ENCODE data around the gene SMIM8.
A peak's percentile ranks its signal among the peaks of the same experiment; 100 is the strongest.

SMIM8 gene

GRCh38 chr6:87279196-87279595 lies 43.2 kb upstream of the SMIM8 start:
- Histone ChIP-seq H4K91ac (ENCODE audit: low read depth, low read length) (no peak overlapping the region), H3K79me1 (ENCODE audit: low read length) (no peaks in the 10 kb centered on the region), H3K4me1 (ENCODE audit: control insufficient read depth in 1 of 2, insufficient read depth in 2 of 2, low read length in 2 of 2) (no peaks in the 10 kb centered on the region), H2BK12ac (ENCODE audit: low read length) (no peak overlapping the region), H3K4ac (ENCODE audit: low read depth, low read length) (no peak overlapping the region), H4K12ac (ENCODE audit: low read depth, low read length) (no peak overlapping the region), H2AK5ac (ENCODE audit: low read length) (no peak overlapping the region), H3K79me2 (ENCODE audit: control insufficient read depth, insufficient read depth, low read length, poor library complexity) (no peaks in the 10 kb centered on the region), H3K4me3 (ENCODE audit: low read depth, low read length) (no peak overlapping the region), H3K27ac (ENCODE audit: low read depth, low read length) (no peak overlapping the region), H2BK5ac (ENCODE audit: low read depth, low read length, poor library complexity) (no peak overlapping the region), H2AFZ (ENCODE audit: insufficient read depth, low read length, poor library complexity) (no peak overlapping the region), H3K27me3 (ENCODE audit: insufficient read depth, low read length) (no peaks in the 10 kb centered on the region), H3K14ac (ENCODE audit: low read length) (no peak overlapping the region), H3K36me3 (ENCODE audit: control insufficient read depth in 1 of 2, insufficient read depth in 2 of 2, low read length in 2 of 2) (no peaks in the 10 kb centered on the region), H3K9ac (ENCODE audit: low read length) (no peak overlapping the region), H3K9me3 (ENCODE audit: insufficient read depth, low read depth, low read length) (no peaks in the 10 kb centered on the region), H2BK120ac (ENCODE audit: insufficient read depth, low read length, poor library complexity) (no peak overlapping the region), H3K4me2 (ENCODE audit: low read length) (no peak overlapping the region), H3K23ac (ENCODE audit: low read length) (no peak overlapping the region), H3K18ac (ENCODE audit: low read length) (no peak overlapping the region), H4K8ac (ENCODE audit: low read depth, low read length) (no peak overlapping the region)
- no CpG with 5 or more reads among the region's 2 CpGs for WGBS (ENCODE audit: extremely low coverage, insufficient coverage, insufficient read length)
- DNase-seq, result no peak

- Histone ChIP-seq H3K9ac (ENCODE audit: low read length) (no peak overlapping the region), H2BK12ac (ENCODE audit: low read length) (no peak overlapping the region), H3K23ac (ENCODE audit: low read length) (no peak overlapping the region), H3K4me2 (ENCODE audit: low read length) (no peak overlapping the region), H2AK5ac (ENCODE audit: low read length) (no peak overlapping the region), H3K9me3 (ENCODE audit: insufficient read depth, low read depth, low read length) (no peaks in the 10 kb centered on the region), H4K12ac (ENCODE audit: low read depth, low read length) (no peak overlapping the region), H3K18ac (ENCODE audit: low read length) (no peak overlapping the region), H3K79me1 (ENCODE audit: low read length) (no peaks in the 10 kb centered on the region), H3K79me2 (ENCODE audit: control insufficient read depth, insufficient read depth, low read length, poor library complexity) (no peaks in the 10 kb centered on the region), H2AFZ (ENCODE audit: insufficient read depth, low read length, poor library complexity) (no peak overlapping the region), H3K27ac (ENCODE audit: low read depth, low read length) (no peak overlapping the region), H2BK120ac (ENCODE audit: insufficient read depth, low read length, poor library complexity) (no peak overlapping the region), H3K36me3 (ENCODE audit: control insufficient read depth in 1 of 2, insufficient read depth in 2 of 2, low read length in 2 of 2) (no peaks in the 10 kb centered on the region), H3K14ac (ENCODE audit: low read length) (no peak overlapping the region), H4K91ac (ENCODE audit: low read depth, low read length) (no peak overlapping the region), H3K27me3 (ENCODE audit: insufficient read depth, low read length) (no peaks in the 10 kb centered on the region), H3K4ac (ENCODE audit: low read depth, low read length) (no peak overlapping the region), H4K8ac (ENCODE audit: low read depth, low read length) (no peak overlapping the region), H3K4me1 (ENCODE audit: control insufficient read depth in 1 of 2, insufficient read depth in 2 of 2, low read length in 2 of 2) (no peaks in the 10 kb centered on the region), H2BK5ac (ENCODE audit: low read depth, low read length, poor library complexity) (no peak overlapping the region), H3K4me3 (ENCODE audit: low read depth, low read length) (no peak overlapping the region)
- WGBS (ENCODE audit: extremely low coverage, insufficient coverage, insufficient read length), result no CpG with 5 or more reads among the region's 1 CpG
- DNase-seq, result no peak
These were observed 41.0 kb upstream of the SMIM8 start for GRCh38 chr6:87281426-87281825.

GRCh38 chr6:87282743-87283142 lies 39.6 kb upstream of the SMIM8 start:
- Histone ChIP-seq H3K79me2 (ENCODE audit: control insufficient read depth, insufficient read depth, low read length, poor library complexity) (no peaks in the 10 kb centered on the region), H2BK120ac (ENCODE audit: insufficient read depth, low read length, poor library complexity) (no peak overlapping the region), H3K14ac (ENCODE audit: low read length) (no peak overlapping the region), H4K12ac (ENCODE audit: low read depth, low read length) (no peak overlapping the region), H4K8ac (ENCODE audit: low read depth, low read length) (no peak overlapping the region), H3K4me3 (ENCODE audit: low read depth, low read length) (no peak overlapping the region), H3K27ac (ENCODE audit: low read depth, low read length) (no peak overlapping the region), H2AFZ (ENCODE audit: insufficient read depth, low read length, poor library complexity) (no peak overlapping the region), H3K36me3 (ENCODE audit: control insufficient read depth in 1 of 2, insufficient read depth in 2 of 2, low read length in 2 of 2) (no peaks in the 10 kb centered on the region), H3K9ac (ENCODE audit: low read length) (no peak overlapping the region), H3K79me1 (ENCODE audit: low read length) (no peaks in the 10 kb centered on the region), H3K4me1 (ENCODE audit: control insufficient read depth in 1 of 2, insufficient read depth in 2 of 2, low read length in 2 of 2) (no peaks in the 10 kb centered on the region), H3K18ac (ENCODE audit: low read length) (no peak overlapping the region), H4K91ac (ENCODE audit: low read depth, low read length) (no peak overlapping the region), H3K23ac (ENCODE audit: low read length) (no peak overlapping the region), H3K9me3 (ENCODE audit: insufficient read depth, low read depth, low read length) (no peaks in the 10 kb centered on the region), H3K4ac (ENCODE audit: low read depth, low read length) (no peak overlapping the region), H3K27me3 (ENCODE audit: insufficient read depth, low read length) (no peaks in the 10 kb centered on the region), H2AK5ac (ENCODE audit: low read length) (no peak overlapping the region), H3K4me2 (ENCODE audit: low read length) (no peak overlapping the region), H2BK5ac (ENCODE audit: low read depth, low read length, poor library complexity) (no peak overlapping the region), H2BK12ac (ENCODE audit: low read length) (no peak overlapping the region)
- WGBS (ENCODE audit: extremely low coverage, insufficient coverage, insufficient read length), result no CpG with 5 or more reads among the region's 1 CpG
- DNase-seq, result peak in 1 of 2 donors; percentile 70

GRCh38 chr6:87283461-87283860 lies 38.9 kb upstream of the SMIM8 start:
- no peaks in the 10 kb centered on the region for H3K27me3 ChIP-seq (ENCODE audit: insufficient read depth, low read length)
- H3K18ac ChIP-seq (ENCODE audit: low read length), result no peak overlapping the region
- no peak overlapping the region for H3K14ac ChIP-seq (ENCODE audit: low read length)
- no peaks in the 10 kb centered on the region for H3K4me1 ChIP-seq (ENCODE audit: control insufficient read depth in 1 of 2, insufficient read depth in 2 of 2, low read length in 2 of 2)
- no peak overlapping the region for H3K9ac ChIP-seq (ENCODE audit: low read length)
- H3K9me3 ChIP-seq (ENCODE audit: insufficient read depth, low read depth, low read length), result no peaks in the 10 kb centered on the region
- H3K4me3 ChIP-seq (ENCODE audit: low read depth, low read length), result no peak overlapping the region
- no peak overlapping the region for H2AFZ ChIP-seq (ENCODE audit: insufficient read depth, low read length, poor library complexity)
- H3K36me3 ChIP-seq (ENCODE audit: control insufficient read depth in 1 of 2, insufficient read depth in 2 of 2, low read length in 2 of 2), result no peaks in the 10 kb centered on the region
- H4K91ac ChIP-seq (ENCODE audit: low read depth, low read length), result no peak overlapping the region
- H3K27ac ChIP-seq (ENCODE audit: low read depth, low read length), result no peak overlapping the region
- H2BK120ac ChIP-seq (ENCODE audit: insufficient read depth, low read length, poor library complexity), result no peak overlapping the region
- DNase-seq, result no peak
- no CpG with 5 or more reads among the region's 3 CpGs for WGBS (ENCODE audit: extremely low coverage, insufficient coverage, insufficient read length)
- H3K4ac ChIP-seq (ENCODE audit: low read depth, low read length), result no peak overlapping the region
- no peak overlapping the region for H3K4me2 ChIP-seq (ENCODE audit: low read length)
- no peak overlapping the region for H4K8ac ChIP-seq (ENCODE audit: low read depth, low read length)
- no peak overlapping the region for H2BK12ac ChIP-seq (ENCODE audit: low read length)
- no peak overlapping the region for H3K23ac ChIP-seq (ENCODE audit: low read length)
- H3K79me2 ChIP-seq (ENCODE audit: control insufficient read depth, insufficient read depth, low read length, poor library complexity), result no peaks in the 10 kb centered on the region
- H2BK5ac ChIP-seq (ENCODE audit: low read depth, low read length, poor library complexity), result no peak overlapping the region
- H3K79me1 ChIP-seq (ENCODE audit: low read length), result no peaks in the 10 kb centered on the region
- H2AK5ac ChIP-seq (ENCODE audit: low read length), result no peak overlapping the region
- no peak overlapping the region for H4K12ac ChIP-seq (ENCODE audit: low read depth, low read length)
